ENCODE results near the gene EPN2.

The EPN2 gene

GRCh38 chr17:19313066-19313745 is 76.0 kb downstream of the EPN2 start:
- DNase-seq, result no peak

DNA sequence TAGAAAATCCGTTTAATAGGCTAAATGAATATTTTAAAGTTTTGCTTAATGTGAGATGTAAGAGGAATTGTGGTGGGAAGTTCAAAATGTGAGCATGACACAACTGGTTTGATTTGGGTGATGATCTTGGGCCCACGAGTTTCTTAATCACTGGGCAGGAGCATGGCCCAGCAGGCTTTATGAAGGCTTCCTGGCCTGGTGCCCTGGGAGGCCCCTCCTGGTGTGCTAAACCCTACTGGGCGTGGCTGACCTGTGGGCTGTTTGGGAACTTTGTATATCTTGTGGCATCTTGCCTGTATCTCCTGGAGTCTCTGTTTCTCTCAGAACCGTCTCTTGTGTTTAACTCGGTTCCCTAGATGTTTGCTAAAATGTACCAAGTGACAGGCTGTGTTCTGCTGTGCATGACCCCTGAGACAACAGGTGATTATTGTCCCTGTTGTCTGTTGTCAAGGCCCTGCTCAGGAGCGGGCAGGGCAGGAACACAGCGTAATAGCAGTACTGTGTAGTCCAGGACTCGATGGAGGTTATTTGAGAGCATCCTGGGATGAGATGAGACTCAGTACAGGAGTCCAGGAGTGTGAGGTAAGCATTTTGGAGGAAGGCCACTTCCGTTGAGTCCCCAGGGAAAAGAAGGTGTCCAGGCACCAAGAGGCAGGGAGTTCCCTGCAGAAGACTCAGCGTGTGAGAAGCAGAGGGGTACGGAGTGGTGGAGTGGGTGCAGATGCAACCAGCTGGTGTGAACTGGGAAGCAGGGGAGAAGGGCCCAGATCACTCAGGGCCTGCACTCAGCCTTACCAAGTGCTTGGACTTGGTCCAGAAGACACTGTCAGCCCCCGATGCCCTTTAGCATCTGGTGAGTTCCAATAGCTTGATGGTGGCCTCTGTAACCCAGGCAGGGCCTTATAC is 76.8 kb downstream of the EPN2 start:
- peak; percentile 19 for DNase-seq

DNA sequence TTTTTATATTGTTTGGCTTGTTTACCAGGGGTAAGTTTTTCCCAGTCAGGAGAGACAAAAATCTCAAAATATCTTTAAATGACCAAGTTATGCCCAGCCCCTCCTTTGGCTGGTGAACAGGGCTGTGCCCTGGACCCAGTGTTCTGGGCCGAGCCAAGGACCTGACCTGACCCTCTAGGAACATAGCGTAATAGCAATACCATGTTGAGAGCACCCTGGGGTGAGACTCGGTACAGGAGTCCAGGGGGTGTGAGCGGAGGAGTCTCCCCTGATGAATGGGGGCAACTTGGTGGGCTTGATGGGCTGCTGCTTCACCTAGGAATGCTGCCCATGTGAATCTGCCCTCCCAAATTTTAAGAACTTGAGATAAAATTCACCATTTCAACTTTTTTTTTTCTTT is 77.9 kb downstream of the EPN2 start:
- no peak for DNase-seq

DNA sequence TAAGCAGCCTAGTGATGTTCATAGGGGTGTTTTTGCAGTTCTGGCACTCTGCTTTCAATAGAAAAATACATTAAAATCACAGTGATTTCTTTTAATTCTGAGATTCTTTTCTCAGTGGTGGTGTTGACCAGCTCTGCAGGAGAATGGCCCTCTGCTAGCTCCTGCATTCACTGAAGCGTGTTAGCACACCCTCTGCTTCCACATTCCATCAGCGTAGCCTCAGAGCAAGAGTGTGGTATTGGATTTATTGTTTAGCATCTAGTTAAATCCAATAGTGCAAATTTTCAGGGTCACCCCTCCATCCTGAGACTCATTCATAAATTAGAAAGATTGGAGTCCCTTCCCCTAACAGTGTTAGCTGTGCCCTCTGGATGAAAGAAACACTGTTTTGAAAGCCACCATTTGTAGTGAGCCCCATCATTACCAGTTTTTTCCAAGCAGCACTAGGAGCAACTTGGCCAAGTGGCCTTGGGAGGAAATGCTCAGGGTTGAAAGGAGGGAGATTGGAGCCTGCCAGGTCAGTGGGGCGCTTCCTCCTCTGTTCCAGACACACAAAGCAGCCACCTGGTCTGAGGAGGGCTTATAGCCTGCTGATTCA is 79.7 kb downstream of the EPN2 start:
- no peak for DNase-seq

GRCh38 chr17:19317359-19318095 is 80.4 kb downstream of the EPN2 start:
- peak; percentile 34 for DNase-seq

DNA sequence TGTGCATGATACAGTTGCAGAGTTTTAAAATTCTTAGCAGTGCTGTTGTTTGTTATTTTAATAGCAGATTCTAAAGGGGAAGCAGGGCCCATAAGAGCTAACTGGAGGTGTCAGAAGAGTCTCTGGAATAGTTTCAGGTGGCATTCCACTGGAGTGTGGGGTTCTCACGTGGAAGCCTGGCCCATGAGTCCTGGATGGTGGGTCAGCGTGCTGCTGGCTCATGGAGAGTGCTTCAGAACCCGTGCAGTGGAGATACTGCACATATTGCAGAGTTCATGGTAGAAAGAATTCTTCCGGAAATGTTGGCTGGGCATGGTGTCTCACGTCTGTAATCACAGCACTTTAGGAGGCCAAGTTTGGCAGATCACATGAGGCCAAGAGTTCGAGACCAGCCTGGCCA is 81.4 kb downstream of the EPN2 start:
- DNase-seq, result no peak

- DNase-seq, result no peak
Observed at GRCh38 chr17:19319771-19320505, 82.8 kb downstream of the EPN2 start.

- DNase-seq, result no peak
Observed at GRCh38 chr17:19320876-19321275, 83.7 kb downstream of the EPN2 start.

DNA sequence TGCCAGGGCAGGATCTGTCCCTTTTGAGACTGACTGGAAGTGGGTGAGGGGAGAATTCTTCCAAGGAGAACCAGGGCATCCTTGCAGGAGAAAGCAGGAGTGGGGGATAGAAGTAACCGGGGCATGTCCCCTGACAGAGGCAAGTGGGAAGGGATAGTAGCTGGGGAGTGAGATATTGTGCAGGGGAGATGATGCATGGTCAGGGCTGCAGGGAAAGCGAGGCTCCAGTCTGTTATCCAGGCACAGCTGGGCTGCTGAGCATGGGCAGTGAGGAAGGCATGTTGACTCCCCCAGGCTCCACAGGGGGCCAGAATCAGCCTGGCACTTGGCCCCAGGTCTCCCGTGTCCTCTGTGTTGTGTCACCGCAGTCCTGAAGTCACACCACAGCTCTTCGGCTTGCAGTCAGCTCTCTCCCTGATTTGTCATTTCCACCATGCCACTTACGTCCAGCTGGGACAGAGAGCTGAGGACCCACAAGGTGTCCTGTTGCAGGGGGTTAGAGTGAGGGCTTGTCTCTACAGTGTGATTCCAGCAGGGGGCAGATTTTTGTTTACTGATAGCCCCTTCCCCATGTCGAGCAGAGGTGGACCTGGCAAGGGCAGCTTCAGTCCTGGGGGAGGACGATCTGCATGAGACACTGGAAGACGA is 84.4 kb downstream of the EPN2 start:
- no peak for DNase-seq

GRCh38 chr17:19322129-19322505 is 85.0 kb downstream of the EPN2 start:
- DNase-seq, result no peak

DNA sequence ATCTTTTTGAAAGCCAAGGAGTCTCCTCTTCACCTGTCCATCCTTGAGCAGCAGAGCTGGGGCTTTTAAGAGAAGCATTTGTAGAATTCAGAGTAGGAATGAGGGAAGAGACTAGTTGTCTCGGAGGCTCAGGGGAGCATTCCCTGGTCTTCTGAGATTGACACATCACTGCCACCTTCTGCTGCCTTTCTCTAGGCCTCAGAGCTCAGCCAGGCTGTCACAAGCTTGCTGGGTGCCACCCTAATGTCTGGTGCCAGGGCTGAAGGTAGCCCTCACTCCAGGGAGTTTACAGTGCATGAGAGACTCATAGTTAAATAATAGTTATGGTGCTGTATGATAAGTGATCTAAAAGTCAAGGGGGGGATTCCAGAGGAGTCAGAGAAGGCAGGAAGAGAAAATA is 85.7 kb downstream of the EPN2 start:
- no peak for DNase-seq

DNA sequence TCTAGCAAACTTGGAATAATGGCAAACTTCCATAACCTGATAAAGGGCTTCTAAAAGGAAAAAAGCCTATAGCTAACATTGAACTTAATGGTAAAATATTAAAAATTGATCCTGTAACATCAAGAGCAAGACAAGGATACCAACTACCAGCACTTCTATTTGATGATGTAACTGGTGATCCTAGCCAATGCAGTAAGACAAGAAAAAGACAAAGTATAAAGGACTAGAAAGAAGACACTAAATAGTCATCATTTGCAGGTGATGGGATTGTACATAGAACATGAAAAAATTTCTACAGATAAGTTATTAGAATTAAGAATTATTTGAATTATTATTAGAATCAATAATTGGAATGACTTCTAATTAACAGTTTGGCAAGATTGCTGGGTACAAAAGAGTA is 88.4 kb downstream of the EPN2 start:
- no peak for DNase-seq

- no peak for DNase-seq
Observed at GRCh38 chr17:19327031-19327783, 90.0 kb downstream of the EPN2 start.

DNA sequence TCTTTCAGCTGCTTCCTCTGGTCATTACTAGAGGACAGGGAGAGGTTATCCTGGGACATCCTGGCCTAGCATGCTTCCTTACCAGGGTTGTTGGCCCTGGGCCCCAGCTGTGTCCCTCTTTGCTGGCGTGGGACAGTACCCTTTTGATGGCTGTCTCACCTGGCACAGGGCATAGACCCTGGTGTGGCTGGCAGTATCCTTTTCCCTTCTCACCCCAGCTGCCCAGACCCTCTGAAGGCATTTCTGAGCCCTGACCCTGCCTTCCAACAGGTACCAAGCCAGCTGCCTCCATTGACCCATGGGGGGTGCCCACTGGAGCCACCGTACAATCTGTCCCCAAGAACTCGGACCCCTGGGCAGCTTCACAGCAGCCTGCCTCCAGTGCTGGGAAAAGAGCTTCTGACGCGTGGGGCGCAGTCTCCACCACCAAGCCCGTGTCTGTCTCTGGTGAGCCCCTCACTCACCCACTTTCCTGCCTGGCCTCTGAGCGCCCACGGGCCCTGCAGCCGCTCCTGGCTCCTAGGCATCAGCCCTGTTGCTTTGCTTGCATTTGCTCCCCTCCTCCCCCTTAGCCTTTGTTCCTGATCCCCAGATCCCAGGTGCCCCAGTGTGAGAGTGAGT is 91.4 kb downstream of the EPN2 start:
- DNase-seq, result no peak

DNA sequence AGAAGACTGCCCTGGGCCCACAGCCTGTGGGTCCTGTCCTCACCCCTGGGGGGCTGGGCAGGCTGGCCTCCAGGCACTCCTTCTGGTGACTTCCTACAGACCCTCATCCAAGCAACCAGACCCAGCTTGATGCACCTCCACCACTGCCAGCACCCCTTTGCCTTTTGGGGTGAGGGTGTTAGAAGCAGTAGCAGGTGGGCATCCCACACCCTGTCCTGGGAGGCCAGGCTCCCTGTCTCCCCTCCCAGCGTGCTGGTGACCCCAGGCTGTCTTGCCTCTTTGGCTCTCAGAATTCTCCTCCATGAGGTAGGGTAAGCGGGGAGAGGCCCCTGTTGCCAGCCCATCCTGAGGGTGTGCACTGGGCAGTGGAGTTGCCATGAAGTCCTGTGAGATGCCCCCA is 92.0 kb downstream of the EPN2 start:
- DNase-seq, result no peak

GRCh38 chr17:19329839-19330238 is 92.7 kb downstream of the EPN2 start:
- no peak for DNase-seq

- DNase-seq, result no peak
Observed at GRCh38 chr17:19330271-19330670, 93.1 kb downstream of the EPN2 start.

DNA sequence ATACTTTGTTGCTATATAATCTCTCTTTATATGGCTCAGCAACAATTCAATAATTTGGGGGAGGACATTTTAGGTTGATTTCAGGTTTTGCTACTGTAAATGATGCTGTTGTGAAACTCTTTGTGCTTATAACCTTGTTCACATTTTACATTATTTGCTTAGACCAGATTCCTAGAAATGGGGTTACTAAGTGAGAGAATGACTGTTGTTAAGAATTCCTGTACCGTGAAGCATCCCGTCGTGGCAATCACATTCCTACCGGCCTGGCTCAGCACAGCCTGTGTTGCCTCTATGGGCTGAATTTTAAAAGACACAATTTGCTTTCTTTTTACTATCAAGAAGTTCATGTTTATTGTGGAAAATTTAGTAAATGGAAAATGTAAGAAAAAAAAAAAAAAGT is 94.0 kb downstream of the EPN2 start:
- DNase-seq, result no peak

DNA sequence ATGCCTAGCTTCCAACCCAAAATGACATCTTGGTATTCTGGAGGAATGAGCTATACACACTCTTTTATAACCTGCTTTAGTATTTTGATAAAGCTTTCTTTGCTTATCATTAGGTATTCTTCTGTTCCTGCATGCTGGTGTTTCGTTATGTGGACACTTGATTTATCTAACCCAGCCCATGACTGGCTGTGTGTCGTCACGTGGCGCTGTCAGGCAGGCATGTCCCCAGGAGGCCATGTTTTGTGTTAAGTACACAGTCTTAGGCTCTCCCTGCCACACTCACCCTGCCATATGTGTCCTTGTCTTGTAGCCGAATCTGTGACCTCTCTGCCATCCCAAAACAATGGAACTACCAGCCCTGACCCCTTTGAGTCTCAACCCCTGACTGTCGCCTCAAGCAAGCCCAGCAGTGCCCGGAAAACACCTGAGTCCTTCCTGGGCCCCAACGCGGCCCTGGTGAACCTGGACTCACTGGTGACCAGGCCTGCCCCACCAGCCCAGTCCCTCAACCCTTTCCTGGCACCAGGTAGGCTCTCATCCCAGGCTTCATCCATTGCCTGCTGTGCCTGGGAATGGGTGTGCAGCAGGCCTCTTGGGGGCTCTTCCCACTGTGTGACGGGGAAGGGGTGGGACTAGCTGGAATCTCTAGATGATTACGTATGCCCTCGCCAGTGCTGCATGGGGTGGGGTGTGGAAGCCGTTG is 94.5 kb downstream of the EPN2 start:
- peak; percentile 29 for DNase-seq

All from hematopoietic multipotent progenitor cell treated with erythropoietin and hydrocortisone succinate and interleukin-3 and kit ligand, for 4 days (in vitro differentiated cells).